Type B pancreatic cell (in vitro differentiated cells): ENCODE results near the gene HEG1. TPM values are rescaled to one million over a fixed set of nuclear protein-coding genes. Genes with fewer than 3 reads are reported as not detected.

Experiments used
- DNase-seq: peaks from one replicate; pipeline ENCODE4 v3.0.0; 2021; ENCODE audit warnings: mixed read lengths; ENCODE audit not compliant: unreplicated experiment; ENCODE audit errors: extremely low spot score
- H3K27ac Mint-ChIP-seq: 2 replicates; pipeline ENCODE4 v1.8.0; 2021; ENCODE audit warnings: mild to moderate bottlenecking, mixed read lengths
- H3K27me3 Mint-ChIP-seq: 2 replicates; pipeline ENCODE4 v1.8.0; 2021; ENCODE audit warnings: mixed read lengths
- H3K36me3 Mint-ChIP-seq: 2 replicates; pipeline ENCODE4 v1.8.0; 2021; ENCODE audit warnings: mixed read lengths
- H3K4me1 Mint-ChIP-seq: one replicate; pipeline ENCODE4 v1.8.0; 2021; ENCODE audit warnings: mixed read lengths; ENCODE audit not compliant: unreplicated experiment
- H3K4me3 Mint-ChIP-seq: 2 replicates; pipeline ENCODE4 v1.8.0; 2021; ENCODE audit warnings: mild to moderate bottlenecking, mixed read lengths
- H3K9me3 Mint-ChIP-seq: 2 replicates; pipeline ENCODE4 v1.8.0; 2021; ENCODE audit warnings: mixed read lengths
- CTCF ChIP-seq: fragments of 200-600 bp; sonication (generic); conservative IDR thresholded peaks from 2 replicates; pipeline ENCODE4 v1.5.0; 2021; ENCODE audit warnings: antibody characterized with exemption, mild to moderate bottlenecking
- total RNA-seq: library from RNA; stranded (reverse); gene quantifications from 2 replicates; pipeline ENCODE4 v1.2.1, GENCODE V29; 2021; ENCODE audit warnings: low replicate concordance

HEG1 gene
- total RNA-seq, 1 donor from 2014 or later = 43.1 TPM

GRCh38 chr3:124993466-124993865 lies 62.3 kb downstream of the HEG1 start:
- Mint-ChIP-seq H3K27ac (no peak overlapping the region), H3K4me1 (peaks cover 12% of the 10 kb centered on the region), H3K4me3 (no peak overlapping the region), H3K9me3 (no peaks in the 10 kb centered on the region), H3K27me3 (no peaks in the 10 kb centered on the region), H3K36me3 (peaks cover 8% of the 10 kb centered on the region)
- no peak for TF ChIP-seq CTCF
- no peak for DNase-seq

GRCh38 chr3:124992041-124992440 lies 63.8 kb downstream of the HEG1 start:
- Mint-ChIP-seq H3K4me3 (no peak overlapping the region), H3K36me3 (peaks cover 8% of the 10 kb centered on the region)

GRCh38 chr3:124986192-124987143 lies 69.3 kb downstream of the HEG1 start:
- Mint-ChIP-seq H3K27ac (no peak overlapping the region), H3K4me3 (no peak overlapping the region), H3K36me3 (peaks cover 8% of the 10 kb centered on the region), H3K9me3 (peaks cover 4% of the 10 kb centered on the region), H3K27me3 (no peaks in the 10 kb centered on the region), H3K4me1 (peaks cover 4% of the 10 kb centered on the region)
- peak; percentile 74 for TF ChIP-seq CTCF
- no peak for DNase-seq

More at GRCh38 chr3:124992041-124992440, 63.8 kb downstream of the HEG1 start:
- TF ChIP-seq CTCF = no peak
- no peak for DNase-seq
- Mint-ChIP-seq H3K4me1 (peaks cover 8% of the 10 kb centered on the region), H3K27me3 (no peaks in the 10 kb centered on the region), H3K9me3 (no peaks in the 10 kb centered on the region), H3K27ac (no peak overlapping the region)

- Mint-ChIP-seq H3K36me3 (peaks cover 5% of the 10 kb centered on the region), H3K4me3 (no peak overlapping the region), H3K4me1 (peaks cover 4% of the 10 kb centered on the region), H3K27ac (no peak overlapping the region), H3K9me3 (peaks cover 4% of the 10 kb centered on the region), H3K27me3 (no peaks in the 10 kb centered on the region)
- no peak for TF ChIP-seq CTCF
- DNase-seq = no peak
Measured at GRCh38 chr3:124985349-124985748, 70.4 kb downstream of the HEG1 start.

GRCh38 chr3:124984754-124985153 lies 71.0 kb downstream of the HEG1 start:
- Mint-ChIP-seq H3K27ac (no peak overlapping the region), H3K4me3 (no peak overlapping the region), H3K27me3 (no peaks in the 10 kb centered on the region), H3K4me1 (peaks cover 4% of the 10 kb centered on the region), H3K9me3 (peaks cover 4% of the 10 kb centered on the region), H3K36me3 (peaks cover 2% of the 10 kb centered on the region)
- TF ChIP-seq CTCF = no peak
- DNase-seq = no peak
